AML-193 (cell line): ENCODE results near the gene STAM.
A peak's percentile ranks its signal among the peaks of the same experiment; 100 is the strongest.

Experiments used
- DNase-seq, 2 experiments: peaks; one replicate each; lab custom pipeline; 2025; lab: John Stamatoyannopoulos, UW

Gene STAM

DNA sequence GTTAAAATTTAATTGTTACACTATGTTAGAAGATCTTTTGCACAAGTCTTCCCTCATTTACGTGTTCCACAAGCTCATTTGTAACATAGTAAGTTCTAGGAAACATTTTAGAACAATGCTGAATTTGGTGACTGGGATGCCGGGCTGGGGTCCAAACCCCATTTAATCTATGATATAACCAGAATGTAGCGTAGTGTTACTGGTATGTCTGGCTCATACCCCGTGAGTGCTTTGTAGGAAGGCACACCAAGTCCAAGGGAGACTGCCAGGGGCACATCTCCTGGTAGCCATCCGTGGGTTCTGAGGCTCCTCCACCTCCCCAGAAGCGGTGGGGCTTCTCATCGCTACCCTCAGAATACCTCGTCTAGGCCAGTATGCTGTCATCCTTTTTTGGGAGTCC is 86.7 kb downstream of the STAM start:
- no peak for DNase-seq

DNA sequence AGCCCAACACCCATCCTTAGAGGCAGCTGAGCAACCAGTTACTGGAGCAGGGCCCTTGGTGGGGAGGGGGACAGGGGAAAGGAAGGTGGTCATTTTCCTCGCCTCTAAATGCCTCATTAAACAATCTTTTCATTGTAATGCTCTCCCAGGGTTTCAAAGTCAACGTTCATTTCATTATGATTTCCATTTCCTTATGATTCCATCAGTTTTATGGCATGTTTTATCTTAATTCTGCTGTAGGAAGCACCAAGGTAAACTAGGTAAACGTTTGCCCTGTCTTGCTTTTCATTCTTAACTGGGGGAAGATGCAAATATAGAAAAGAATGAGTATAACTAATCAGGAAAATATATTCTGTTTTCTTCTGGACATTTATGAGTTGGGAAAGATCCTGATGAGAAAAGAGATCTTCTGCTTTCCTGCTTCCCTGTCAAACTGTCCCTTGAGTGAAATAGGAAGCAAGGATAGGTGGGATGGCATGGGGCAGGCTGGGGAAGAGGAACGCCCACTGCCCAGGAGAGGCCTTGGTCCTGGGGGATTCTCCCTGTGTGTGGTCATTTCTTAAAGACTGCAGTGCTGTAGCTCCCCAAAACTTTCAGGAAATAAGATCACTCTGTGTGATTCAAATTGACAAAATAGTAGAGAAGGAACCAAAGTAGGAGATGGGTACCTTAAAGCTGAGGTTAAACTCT is 87.5 kb downstream of the STAM start:
- no peak for DNase-seq

DNA sequence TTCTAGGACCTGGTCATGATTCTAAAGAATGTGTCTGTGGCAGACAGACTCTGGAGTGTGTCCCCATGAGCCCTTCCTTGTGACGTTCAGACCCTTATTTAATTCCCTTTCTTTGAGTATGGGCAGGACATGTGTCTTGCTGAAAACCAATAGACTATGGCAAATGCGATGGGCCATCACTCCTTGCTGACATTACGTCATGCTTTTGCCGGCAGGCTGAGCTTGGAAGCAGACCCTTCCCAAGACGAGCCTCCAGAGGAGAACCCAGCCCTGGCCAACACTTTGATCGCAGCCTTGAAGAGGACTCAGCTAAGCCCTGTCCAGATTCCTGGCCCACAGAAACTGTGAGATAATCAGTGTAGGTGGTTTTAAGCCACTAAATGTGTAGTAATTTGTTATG is 89.7 kb downstream of the STAM start:
- no peak for DNase-seq

DNA sequence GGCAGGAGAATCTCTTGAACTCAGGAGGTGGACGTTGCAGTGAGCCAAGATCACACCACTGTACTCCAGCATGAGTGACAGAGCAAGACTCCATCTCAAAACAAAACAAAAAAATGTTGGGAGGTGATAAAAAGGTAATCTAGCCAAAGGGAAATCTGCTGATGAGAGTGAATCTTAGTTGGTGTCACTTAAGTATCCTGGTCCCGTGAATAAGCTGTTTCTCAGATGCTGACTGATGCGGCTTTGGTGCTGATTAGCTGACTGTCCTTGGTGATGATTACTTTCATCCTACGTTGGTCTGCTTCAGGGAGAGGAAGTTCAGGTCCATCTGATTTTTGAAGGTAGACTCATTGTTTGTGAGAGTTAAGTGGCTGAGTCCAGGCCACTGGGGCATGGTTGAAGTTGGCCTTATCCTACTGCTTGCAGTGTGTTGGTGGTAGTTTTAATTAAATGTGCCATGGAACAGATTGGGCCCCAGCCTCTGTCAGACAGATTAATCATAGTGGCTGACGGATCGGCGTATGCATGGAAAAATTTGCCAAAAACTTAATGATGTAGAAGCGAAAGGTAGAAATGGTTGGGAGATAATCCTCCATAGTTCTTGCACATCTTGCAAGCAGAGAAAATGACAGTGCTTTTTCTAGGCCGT is 90.6 kb downstream of the STAM start:
- no peak for DNase-seq

DNA sequence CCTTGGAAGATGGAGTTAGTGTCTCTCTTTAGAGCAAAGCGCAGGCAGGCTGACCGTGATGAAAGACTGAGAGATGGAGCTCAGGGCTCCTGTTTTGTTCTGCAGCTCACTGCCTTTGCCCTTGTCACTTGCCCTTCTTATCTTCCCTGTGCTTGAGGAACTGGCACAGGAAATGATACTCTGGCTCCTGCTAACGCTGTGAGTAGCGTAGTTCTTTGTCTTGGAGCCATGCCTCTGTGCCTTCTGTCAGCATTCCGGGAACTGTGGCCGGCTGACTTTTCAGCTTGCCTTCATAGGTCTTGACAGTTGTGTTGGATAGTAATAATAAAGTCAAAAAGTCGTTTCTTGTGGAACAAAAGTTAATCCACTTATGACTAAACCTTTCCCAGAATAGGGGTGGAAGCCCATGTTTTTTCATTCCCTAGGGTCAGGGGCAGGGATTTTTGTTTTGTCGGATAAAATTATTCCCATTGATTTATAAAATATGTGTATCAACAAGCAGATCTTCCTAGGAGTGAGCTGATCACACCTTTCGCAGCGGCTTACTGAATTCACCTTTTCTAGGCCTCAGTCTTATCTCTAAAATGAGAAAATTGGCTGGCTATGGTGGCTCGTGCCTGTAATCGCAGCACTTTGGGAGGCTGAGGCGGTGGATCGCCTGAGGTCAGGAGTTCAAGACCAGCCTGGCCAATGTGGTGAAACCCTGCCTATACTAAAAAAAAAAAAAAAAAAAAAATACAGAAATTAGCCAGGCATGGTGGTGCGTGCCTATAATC is 91.4 kb downstream of the STAM start:
- DNase-seq = no peak

DNA sequence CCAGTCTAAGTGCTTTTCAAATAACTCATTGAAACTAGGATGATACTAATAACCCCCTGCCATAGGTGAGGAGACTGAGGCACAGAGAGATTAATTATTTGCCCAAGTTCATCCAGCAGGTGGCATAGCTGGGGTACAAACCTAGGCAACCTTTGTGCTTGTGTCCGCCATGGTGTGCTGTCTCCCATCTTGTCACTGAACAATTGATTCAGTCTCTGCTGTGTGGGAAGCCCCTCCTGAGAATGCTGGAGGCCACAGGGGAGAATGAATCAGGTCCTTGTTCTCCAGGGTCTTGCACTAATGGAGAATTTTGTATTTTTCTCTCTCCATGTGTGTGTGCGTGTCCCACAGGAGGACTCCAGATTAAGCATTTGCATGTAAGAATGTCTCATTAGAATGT is 92.3 kb downstream of the STAM start:
- DNase-seq = no peak

DNA sequence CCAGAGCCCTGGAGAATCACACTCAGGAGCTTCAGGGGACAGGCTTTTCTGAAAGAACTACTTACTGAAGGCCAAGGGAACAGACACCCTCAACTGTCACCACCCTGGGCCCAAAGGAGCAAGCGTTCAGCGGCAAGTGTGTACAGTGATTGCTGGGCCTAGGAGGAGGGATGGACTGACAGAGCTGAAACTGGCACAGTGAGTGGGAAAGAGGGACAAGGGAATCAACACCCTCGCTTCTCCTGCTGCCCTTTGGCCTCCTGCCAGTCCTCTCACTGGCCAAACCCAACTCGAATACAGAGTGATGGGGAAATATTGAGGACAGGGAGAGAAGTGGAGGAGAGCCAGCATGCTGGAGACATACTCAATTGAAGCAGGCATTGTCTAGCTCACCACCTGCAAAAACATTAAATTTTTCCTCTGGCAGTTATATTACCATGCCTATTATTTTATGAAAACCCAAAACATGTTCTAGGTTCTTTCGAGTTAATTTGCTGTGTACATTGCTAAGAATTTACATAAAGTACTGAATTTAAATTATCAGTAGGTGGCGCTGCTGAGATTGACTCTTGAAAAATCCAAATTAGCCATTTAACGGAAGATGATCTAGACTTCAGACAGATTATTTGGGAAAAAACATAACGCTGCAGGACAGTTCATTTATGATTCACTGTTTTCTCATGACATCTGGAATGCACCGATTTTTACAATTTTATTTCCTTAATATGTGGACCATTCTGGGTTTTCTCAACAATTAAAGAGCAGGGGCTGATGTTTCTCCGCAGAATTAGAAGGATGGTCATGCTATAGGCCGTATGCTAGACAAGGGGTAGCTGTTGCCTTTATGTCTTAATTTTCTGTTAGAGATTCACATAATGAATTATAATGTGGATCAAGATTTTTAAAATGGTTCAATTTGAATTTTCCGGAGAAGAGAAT is 93.3 kb downstream of the STAM start:
- peak; percentile 38 to 44 for DNase-seq

DNA sequence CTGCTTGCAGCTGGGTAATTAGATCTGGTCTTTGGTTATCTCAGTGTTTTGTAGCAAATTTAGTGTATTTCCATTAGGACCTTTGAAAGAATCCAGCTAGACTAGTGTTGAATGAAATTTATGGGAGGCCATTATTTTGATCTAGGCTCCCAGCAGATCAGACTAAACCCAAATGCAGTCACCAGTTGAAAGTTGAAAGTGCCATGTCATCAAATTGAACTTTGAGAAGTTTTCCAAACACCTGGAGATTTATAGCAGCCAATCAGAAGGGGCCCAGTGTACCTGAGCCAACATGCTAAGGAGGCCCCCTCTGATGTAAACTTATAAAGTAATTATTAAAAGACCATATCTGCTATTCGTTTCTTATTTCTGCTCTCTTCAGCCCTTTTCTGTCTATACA is 96.7 kb downstream of the STAM start:
- no peak for DNase-seq

DNA sequence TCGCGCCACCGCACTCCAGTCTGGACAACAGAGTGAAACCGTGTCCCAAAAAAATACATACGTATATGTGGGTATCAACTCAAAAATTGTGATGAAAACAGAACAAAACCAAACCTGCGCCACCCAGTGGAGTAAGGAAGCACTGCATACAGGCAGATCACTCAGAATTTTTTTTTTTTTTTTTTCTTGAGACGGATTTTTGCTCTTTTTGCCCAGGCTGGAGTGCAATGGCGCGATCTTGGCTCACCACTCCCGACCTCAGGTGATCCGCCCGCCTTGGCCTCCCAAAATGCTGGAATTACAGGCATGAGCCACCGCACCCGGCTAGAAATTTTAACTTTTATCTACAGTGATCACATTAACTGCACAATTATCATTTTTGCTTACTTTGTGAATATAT is 99.0 kb downstream of the STAM start:
- DNase-seq = peak; percentile 26 to 27

DNA sequence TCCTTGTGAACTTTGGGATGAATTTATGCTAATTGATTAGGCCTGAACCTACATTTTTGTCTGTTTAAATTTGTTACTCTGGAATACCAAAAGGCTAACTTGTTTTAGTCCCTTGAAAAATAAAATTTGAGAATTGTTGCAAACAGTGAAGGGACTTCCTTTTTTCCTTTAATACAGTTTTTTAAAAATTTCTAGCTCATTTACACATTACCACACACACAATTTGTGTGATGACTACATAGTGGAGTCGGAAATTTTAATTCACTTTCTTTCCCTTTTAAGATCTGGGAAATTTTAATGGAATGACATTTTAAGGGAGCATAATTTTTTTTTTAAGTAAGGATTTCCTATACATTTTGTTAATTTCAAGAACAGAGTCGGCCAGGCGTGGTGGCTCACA is 99.5 kb downstream of the STAM start:
- DNase-seq = no peak

DNA sequence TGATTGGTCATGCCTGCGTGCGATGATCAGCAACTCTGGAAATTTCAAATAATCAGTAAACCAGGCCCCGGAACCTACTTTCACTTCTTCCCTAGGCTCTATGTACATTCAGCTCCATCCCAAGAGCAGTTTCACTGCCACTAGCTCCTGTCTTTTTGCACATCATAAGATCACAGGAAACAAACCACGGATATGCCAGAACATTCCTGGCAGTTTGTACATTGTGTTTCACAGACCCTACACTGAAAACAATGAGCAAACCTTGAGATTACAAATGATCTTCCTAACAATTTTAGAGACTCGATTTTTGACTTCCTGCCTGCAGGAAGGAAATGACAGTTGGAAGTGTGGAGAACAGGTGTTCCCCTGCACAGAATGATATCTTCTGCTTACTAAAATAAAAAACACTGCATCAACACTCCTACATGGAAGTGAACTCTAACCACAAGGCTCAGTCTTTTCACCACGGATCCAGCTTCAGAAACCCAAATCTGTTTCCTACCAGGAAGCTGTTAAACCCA is 100.5 kb downstream of the STAM start:
- peak in 1 of 2 experiments; percentile 13 for DNase-seq

DNA sequence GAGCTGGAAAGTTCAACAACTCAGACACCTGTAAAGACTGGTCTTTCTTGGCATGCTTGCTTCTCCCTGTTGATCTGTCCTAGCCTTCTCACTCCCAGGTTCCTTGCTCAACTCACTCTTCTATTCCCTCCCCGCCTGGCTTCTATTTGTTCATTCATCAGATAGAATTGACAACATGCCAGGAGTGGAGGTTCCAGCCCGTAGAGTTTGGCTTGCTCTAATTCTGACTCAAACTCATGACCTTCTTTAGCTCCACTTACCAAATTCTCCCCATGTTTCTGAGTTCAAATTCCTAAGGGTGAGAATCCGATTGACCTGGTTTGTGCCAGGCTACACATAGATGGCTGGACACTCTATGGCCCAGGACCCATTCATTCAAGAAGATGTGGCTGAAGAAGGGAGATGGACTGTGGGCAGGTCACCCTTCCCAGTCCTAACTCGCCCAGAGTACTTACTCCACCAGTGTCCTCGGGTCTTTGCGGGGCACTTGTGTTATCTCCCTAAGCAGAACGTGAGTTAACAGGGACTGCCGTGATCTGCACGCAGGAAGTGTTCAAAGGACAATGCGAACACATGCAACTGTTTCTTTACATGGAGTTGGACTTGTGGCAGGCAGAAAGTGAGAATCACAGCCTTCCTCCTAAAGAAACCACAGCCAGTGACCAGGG is 104.1 kb downstream of the STAM start:
- DNase-seq = no peak

DNA sequence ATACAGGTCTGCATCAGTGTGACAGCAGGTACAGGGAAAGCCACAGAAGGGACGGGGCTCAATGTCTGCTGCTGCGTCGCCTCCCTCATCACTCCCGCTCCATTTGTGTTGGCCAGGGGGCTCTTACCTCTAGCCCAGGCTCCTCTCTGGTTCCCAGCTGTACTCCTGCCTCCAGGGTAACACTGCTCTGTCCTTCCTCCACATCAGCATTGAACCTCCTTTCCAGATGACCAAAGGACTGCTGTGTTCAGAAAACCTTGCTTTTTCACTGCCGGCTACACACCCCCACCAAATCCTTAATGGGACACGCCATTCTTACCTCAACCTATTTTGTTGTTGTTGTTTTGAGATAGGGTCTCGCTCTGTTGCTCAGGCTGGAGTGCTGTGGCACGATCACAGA is 105.9 kb downstream of the STAM start:
- DNase-seq = no peak

DNA sequence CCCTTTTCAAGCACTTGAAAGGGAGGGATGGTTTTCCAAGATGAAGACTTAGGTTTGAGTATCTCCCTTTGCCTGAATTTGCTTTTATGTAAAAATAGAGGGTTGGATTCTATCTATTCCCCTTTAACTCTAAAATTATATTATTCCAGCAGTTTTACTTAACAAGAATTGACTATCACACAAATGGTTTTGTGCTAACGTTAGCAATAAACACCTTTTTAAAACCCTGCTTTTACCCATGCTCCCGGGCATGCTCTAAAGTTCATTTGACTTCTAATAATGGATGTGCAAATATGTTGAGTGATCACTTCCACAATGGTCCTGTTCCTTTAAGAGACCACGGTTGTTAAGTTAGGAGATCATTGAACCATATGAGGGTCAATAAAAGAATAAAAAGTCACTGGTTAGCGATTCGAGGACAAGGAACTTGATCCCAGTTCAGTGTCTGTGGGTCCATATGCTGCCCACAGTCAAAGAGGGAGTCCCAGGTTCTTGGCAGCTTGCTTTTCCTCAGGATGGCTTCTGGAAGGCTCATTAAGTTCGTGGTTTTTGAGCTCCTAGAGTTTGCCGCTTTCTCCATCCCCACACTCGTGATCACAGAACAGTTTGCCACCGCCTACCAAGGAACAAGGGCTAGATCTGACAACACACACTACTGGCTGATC is 108.0 kb downstream of the STAM start, which contains the start of gene TMEM236:
Gene TMEM236, plus strand, starts transcription at position 421 of the 665 bp plus-strand sequence. Its CDS starts 95 bp downstream, at position 516.
- no peak for DNase-seq

DNA sequence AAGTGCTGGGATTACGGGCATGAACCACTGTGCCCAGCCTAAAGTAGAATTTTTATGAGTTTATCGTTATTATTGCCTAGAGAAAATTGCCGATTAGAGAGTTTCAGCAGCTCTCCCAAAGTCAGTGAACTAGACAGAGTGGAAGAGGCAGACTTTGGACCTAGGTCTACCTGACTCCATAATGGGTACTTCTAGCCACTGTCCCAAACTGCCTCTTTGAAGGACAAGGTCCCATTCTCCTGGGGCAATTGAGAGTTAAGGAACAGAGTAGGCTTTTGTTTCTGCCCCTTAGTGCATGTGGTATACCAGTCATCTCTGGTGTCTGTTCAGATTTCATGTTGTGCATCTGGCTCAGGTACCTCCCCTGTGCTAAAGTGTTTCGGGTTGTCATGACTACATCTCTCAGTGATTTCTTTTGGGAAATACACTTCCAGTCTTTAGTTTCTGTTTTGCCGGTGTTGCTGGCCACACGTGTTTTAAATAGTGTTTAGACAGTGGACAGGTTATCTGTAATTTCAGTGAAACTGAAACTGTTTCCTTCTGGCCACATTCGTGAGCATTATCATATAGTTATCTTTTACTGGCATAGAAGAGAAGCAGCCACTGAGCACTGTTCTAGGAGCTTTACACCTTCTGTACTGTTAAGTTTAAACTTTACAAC is 112.7 kb downstream of the STAM start:
- no peak for DNase-seq

DNA sequence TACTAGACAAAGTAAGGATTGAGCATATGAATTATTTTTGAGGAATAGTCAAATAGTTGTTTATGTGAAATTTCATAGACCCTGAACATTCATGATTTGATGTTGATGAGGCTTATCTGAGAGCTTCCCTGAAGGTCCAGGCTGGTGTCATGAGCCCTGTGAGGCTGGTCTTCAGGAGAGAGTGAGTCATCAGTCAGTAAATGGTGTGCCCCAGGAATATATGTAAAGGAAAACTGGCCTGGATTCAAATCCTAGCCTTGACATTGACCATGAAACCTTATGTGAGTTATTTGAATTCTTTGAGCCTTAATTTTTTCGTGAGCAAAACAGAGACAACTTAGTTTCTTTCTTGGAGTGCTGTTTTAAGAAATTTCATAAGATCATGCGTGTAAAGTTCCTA is 114.2 kb downstream of the STAM start:
- DNase-seq = no peak

DNA sequence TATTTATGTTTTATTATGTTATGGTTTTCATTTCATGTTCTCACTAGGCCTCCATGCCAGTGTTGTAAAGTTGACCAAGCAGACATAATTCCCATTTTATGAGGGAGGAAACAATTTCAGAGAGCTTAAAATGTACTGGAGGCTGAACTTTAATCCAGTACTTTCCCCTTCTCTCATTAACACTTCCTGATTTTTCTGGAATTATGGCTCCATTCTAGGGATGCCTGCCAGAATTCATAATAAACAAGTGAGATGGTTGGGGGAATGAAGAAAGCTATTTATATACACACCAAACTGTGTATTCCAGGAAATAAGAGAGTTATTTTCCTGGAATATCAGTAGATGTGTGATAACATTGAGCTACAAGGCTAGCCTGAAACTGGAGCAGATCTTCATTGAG is 114.9 kb downstream of the STAM start:
- DNase-seq = no peak

DNA sequence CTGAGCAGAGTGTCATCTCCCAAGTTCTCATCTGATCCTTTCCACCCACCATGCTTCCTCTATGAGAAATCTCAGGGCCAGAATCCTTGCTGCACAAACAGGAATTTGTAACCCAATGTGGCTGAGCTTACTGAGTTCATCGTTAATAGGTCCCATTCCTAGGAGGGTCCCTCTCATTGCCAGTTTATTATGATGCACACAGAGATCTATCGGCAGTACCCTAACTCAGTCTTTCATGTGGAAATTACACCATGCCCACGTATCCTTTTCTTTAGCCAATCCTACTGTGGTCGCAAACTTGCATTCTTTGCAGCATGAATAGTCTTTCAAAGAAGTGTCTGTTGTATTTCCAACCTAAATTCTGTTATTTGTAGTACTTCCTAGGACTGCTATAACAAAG is 120.2 kb downstream of the STAM start:
- no peak for DNase-seq

DNA sequence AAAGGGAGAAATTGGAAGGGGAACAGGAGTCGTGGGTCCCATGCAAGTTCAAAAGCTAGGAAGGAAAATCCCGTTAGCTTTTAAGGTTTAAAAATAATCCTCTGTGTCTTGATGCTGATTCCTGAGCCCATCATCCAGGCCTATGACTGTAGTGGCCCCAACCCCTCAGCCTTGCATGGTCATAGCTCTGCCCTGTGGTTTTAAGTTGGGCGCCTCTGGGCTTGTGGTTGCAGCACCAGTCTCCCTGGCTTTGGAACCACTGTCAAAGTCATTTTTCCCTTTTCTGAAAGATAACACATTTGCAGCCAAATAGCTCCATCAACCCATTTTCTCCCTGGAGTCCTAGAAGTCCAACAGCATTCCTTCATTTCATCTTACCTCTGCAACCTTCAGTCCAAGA is 121.7 kb downstream of the STAM start:
- no peak for DNase-seq
